Measurements from ENCODE around the gene PLCB4. TPM values are rescaled to one million over a fixed set of nuclear protein-coding genes. Genes with fewer than 3 reads are reported as not detected.
"Not testable (repeated sequence)": the region's sequence is repeated elsewhere in the genome, so short reads cannot be mapped to it uniquely, and the experiment has no call there.

The PLCB4 gene
- total RNA-seq, 4 donors from 2014 or later: 17.4 to 264 (median 28.1) TPM

DNA sequence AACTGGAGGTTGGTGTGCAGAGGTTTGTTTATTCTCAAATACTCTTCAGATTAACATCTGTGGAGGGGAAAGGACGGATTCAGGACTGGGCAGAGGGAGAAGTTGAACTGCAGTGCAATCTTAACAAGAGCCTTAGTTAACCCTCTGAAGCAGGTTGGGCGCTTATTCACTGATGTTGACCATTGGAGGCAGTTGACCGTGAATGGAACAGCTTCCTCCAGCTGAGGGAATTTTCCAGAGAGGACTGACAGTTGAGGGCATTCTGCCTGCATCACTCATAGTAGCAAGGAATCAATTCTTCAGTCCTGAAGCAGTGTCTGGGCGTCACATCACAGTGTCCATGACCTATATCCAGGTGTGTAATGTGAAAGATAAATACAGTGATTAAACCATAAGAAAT, 80.9 kb downstream of the PLCB4 start:
- Histone ChIP-seq H3K9me3 (no peaks in the 10 kb centered on the region), H3K4me3 (no peak overlapping the region), H3K4me1 (no peaks in the 10 kb centered on the region), H3K27ac (no peak overlapping the region), H3K27me3 (no peaks in the 10 kb centered on the region), H3K36me3 (no peaks in the 10 kb centered on the region)
- no peak for DNase-seq
- no peak for TF ChIP-seq POLR2A (IDR thresholded peaks at IDR 0.05)
- TF ChIP-seq, protein P1, sequence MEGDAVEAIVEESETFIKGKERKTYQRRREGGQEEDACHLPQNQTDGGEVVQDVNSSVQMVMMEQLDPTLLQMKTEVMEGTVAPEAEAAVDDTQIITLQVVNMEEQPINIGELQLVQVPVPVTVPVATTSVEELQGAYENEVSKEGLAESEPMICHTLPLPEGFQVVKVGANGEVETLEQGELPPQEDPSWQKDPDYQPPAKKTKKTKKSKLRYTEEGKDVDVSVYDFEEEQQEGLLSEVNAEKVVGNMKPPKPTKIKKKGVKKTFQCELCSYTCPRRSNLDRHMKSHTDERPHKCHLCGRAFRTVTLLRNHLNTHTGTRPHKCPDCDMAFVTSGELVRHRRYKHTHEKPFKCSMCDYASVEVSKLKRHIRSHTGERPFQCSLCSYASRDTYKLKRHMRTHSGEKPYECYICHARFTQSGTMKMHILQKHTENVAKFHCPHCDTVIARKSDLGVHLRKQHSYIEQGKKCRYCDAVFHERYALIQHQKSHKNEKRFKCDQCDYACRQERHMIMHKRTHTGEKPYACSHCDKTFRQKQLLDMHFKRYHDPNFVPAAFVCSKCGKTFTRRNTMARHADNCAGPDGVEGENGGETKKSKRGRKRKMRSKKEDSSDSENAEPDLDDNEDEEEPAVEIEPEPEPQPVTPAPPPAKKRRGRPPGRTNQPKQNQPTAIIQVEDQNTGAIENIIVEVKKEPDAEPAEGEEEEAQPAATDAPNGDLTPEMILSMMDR (IDR thresholded peaks at IDR 0.05): no peak
- intact Hi-C loops (cut with DNase I; ENCODE audit: low total_unique reads): no loop called here

DNA sequence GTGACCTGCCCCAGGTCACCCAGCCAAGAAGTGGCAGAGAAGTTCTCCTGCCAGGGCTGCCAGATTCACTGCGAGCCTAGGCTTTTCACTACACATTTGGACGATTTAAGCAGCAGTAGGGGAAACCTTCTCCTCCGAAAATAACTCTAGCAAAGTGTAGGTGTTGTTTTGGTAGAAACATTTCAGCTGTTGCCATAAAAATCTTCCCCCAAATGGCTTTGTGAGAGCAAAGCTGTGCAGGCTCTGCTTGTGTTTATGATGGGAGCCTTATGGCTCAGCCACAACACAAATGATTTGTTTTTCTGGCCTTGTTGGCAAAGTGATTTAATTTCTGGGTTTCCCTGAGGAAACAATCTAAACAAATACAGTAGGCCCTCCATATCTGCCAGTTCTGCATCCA, 81.8 kb downstream of the PLCB4 start:
- DNase-seq: no peak

DNA sequence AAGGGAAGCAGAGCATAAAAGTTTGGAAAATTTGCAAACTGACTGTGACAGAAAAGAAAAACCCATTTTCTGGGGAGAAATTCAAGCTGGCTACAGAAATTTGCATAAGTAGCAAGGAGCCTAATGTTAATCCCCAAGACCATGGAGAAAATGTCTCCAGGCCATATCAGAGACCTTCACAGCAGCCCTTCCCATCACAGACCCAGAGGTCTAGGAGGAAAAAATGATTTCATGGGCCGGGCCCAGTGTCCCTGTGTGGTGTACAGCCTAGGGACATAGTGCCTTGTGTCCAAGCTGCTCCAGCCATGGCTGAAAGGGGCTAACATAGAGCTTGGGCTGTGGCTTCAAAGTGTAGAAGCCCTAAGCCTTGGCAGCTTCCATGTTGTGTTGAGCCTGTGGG, 83.3 kb downstream of the PLCB4 start:
- H3K27ac ChIP-seq; H3K4me1 ChIP-seq; H3K4me3 ChIP-seq; DNase-seq; H3K27me3 ChIP-seq; H3K9me3 ChIP-seq; intact Hi-C loops (cut with DNase I; ENCODE audit: low total_unique reads); H3K36me3 ChIP-seq: not testable (repeated sequence)

More for the DNA sequence above, 81.8 kb downstream of the PLCB4 start:
- Histone ChIP-seq H3K4me3 (no peak overlapping the region), H3K27ac (no peak overlapping the region), H3K9me3 (no peaks in the 10 kb centered on the region), H3K27me3 (no peaks in the 10 kb centered on the region), H3K36me3 (no peaks in the 10 kb centered on the region), H3K4me1 (no peaks in the 10 kb centered on the region)
- intact Hi-C loops (cut with DNase I; ENCODE audit: low total_unique reads): no loop called here
- TF ChIP-seq POLR2A (IDR thresholded peaks at IDR 0.05): no peak
- TF ChIP-seq, protein P1 (IDR thresholded peaks at IDR 0.05): no peak

DNA sequence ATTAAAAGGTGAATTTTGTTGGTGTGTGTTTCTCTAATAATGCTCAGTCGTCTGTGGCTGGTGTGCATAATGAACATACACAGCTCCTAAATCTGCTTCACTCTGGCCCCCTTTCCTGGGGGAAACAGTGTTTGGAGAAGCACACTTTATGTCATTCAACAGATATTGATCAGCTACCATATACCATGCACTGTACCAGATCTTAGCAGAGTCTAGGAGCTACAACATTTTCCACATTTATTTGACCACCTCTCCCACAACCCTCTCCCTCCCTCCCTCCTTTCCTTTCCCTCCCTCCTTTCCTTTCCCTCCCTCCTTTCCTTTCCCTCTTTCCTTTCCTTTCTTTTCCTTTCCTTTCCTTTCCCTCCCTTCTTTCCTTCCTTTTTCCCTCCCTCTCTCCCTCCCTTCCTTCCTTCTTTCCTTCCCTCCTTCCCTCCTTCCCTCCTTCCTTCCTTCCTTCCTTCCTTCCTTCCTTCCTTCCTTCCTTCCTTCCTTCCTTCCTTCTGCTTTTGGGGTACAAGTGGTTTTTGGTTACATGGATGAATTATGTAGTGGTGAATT, 85.7 kb downstream of the PLCB4 start:
- no peak for TF ChIP-seq POLR2A (IDR thresholded peaks at IDR 0.05)
- TF ChIP-seq, protein P1 (IDR thresholded peaks at IDR 0.05): no peak
- intact Hi-C loops (cut with DNase I; ENCODE audit: low total_unique reads): no loop called here

DNA sequence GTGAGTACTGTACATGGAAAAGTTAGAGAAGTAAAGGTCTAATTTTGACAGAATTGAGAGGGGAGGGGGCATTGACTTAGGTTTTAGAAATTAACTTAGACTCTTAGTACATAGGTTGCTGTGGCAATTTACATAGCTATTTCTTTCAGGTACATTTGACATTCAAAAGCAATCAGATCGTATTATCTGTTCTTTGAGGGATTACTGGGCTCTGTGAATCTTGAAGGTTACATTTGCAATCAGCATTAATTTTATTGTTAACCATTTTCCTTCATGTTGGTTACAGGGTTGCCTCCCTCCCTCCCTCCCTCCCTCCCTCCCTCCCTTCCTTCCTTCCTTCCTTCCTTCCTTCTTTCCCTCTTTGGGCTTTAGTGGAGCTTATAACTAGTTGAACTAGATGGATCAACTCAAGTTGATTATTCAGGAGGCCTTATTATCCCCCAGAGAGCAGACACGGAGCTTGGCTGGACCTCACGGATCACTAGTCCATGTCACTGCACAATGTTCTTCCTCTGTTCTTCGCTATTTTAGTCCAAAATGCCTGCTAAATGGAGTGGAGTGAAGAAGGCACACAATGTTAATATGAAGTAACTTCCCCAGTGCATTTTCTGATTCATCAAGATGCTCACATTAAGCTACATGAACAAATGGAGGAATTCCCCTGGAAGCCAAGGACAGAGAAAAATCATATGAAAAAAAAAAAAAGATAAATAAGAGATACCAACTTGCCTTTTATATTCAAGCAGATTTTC, 87.8 kb downstream of the PLCB4 start:
- no peak for TF ChIP-seq POLR2A (IDR thresholded peaks at IDR 0.05)
- TF ChIP-seq, protein P1 (IDR thresholded peaks at IDR 0.05): no peak
- no peaks in the 10 kb centered on the region for H3K36me3 ChIP-seq
- H3K27me3 ChIP-seq: no peaks in the 10 kb centered on the region
- H3K9me3 ChIP-seq: no peaks in the 10 kb centered on the region
- intact Hi-C loops (cut with DNase I; ENCODE audit: low total_unique reads): no loop called here
- no peak overlapping the region for H3K27ac ChIP-seq
- no peak overlapping the region for H3K4me3 ChIP-seq
- H3K4me1 ChIP-seq: peaks cover 0 to 4% of the 10 kb centered on the region in 2 donors
- no peak for DNase-seq

More for the DNA sequence above, 85.7 kb downstream of the PLCB4 start:
- Histone ChIP-seq H3K36me3 (no peaks in the 10 kb centered on the region), H3K27me3 (no peaks in the 10 kb centered on the region), H3K4me1 (no peaks in the 10 kb centered on the region), H3K27ac (no peak overlapping the region), H3K4me3 (no peak overlapping the region), H3K9me3 (no peaks in the 10 kb centered on the region)
- no peak for DNase-seq
